AG04449 (cell line): ENCODE data around the gene ARMC5.

ENCODE experiments used
- CTCF ChIA-PET: fragments of 350-600 bp; formaldehyde crosslinking; extraction: SDS; loops from one replicate; lab custom pipeline; 2021; ENCODE audit warnings: antibody characterized with exemption; lab: Yijun Ruan, JAX
- POLR2A ChIA-PET: fragments of 400-600, 350-600 bp; formaldehyde crosslinking; extraction: SDS; loops from one replicate; lab custom pipeline; 2020; ENCODE audit warnings: antibody characterized with exemption, inconsistent platforms; lab: Yijun Ruan, JAX
- DNase-seq: peaks from one replicate; pipeline ENCODE4 v3.0.0-alpha.2; 2010; ENCODE audit warnings: low read depth, low spot score
- H3K4me3 ChIP-seq: 2 replicates; pipeline ENCODE4 v1.5.1; 2011; ENCODE audit warnings: low read depth, mild to moderate bottlenecking, control low read depth, low read length
- TF ChIP-seq, protein P1 (sequence below): IDR thresholded peaks from one replicate; pipeline ENCODE4 v1.5.1; 2011; ENCODE audit warnings: mild to moderate bottlenecking, moderate library complexity, low read length, control low read depth, inconsistent platforms; ENCODE audit not compliant: insufficient read depth; ENCODE audit errors: missing control alignments

ARMC5 gene

DNA sequence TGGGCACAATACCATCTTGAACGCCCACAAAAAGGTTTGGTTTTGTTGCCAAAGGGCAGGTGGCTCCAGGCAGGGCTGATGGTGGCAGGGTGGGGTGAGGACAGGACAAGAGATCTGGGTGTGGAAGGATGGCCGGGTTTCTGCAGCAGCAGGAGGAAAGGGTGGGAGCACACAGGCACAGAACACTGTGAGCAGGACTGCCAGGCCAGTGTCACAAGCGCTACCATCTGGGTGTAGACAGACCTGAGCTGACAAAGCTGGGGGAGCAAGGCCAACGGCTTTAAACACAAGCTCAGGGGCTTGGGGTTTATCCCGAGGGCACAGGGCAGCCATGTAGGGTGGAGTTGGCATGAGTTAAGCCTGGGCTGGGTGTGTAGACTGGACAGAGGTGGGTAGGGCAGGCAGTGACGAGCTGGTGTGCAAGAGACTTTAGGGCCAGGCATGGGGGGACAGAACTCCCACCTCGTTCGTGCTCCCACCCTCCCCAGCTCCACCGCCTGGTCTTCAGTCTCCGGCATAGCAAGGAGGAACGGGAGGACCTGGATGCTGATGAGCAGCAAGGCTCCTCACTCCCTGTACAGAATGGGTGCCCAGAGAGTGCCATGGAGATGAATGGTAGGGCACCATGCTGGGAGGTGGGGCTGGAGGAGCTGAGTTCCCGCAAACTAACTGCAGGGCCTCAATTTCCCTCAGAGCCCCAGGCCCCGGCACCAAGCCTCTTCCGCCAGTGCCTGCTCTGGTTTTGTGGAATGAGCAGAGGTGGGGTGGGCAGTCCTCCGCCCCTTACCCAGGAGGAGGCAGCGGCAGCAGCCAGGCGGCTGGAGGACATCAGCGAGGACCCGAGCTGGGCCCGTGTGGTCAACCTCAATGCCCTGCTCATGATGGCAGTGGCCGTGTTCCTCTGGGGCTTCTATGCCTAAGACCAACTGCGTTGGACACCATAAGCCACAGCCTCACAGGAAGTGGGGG, 30.6 kb downstream of the ARMC5 start:
- ChIA-PET CTCF (interaction anchor here (1.5 kb wide), 1 partner anchor 18 kb away, joined by 3 read pairs; the partner anchor contains the start of gene RUSF1), POLR2A (interaction anchor here (1.0 to 1.2 kb wide), 2 partner anchors 9 to 11 kb away, joined by 3 read pairs; no protein-coding TSS in a partner anchor)
- H3K4me3 ChIP-seq, result no peak overlapping the region
- DNase-seq, result no peak
- TF ChIP-seq, protein P1, sequence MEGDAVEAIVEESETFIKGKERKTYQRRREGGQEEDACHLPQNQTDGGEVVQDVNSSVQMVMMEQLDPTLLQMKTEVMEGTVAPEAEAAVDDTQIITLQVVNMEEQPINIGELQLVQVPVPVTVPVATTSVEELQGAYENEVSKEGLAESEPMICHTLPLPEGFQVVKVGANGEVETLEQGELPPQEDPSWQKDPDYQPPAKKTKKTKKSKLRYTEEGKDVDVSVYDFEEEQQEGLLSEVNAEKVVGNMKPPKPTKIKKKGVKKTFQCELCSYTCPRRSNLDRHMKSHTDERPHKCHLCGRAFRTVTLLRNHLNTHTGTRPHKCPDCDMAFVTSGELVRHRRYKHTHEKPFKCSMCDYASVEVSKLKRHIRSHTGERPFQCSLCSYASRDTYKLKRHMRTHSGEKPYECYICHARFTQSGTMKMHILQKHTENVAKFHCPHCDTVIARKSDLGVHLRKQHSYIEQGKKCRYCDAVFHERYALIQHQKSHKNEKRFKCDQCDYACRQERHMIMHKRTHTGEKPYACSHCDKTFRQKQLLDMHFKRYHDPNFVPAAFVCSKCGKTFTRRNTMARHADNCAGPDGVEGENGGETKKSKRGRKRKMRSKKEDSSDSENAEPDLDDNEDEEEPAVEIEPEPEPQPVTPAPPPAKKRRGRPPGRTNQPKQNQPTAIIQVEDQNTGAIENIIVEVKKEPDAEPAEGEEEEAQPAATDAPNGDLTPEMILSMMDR, result no peak

DNA sequence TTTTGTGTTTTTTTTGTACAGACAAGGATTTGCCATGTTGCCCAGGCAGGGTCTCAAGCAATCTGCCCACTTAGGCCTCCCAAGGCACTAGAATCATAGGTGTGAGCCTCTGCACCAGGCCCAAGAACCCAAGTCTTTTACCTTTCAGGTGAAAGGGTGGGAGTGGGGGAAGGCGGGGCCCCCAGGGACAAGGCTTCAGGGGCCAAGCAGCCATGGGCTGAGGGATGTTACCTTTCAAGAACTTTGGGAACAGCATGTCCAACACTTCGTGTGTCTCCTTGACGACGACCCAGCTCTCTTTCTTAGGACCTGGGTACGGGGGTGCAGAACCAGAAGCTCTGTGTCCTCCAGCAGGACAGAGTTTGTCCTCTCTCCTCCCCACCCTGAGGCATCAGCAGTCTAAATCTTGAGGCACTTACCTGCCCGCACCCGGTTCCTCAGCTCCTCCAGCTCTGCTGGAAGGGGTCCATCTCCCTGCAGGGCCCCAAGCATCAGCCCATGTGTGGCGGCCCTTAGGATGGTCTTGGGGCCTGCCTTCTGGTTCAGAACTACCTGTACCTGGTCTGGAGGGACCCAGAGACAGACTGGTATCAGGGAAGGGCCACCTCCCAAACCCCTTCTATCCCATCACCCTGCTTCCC, 32.6 kb downstream of the ARMC5 start:
- POLR2A ChIA-PET, result no interaction called here
- DNase-seq, result no peak
- H3K4me3 ChIP-seq, result no peak overlapping the region
- TF ChIP-seq, protein P1, result no peak
- CTCF ChIA-PET, result no interaction called here

DNA sequence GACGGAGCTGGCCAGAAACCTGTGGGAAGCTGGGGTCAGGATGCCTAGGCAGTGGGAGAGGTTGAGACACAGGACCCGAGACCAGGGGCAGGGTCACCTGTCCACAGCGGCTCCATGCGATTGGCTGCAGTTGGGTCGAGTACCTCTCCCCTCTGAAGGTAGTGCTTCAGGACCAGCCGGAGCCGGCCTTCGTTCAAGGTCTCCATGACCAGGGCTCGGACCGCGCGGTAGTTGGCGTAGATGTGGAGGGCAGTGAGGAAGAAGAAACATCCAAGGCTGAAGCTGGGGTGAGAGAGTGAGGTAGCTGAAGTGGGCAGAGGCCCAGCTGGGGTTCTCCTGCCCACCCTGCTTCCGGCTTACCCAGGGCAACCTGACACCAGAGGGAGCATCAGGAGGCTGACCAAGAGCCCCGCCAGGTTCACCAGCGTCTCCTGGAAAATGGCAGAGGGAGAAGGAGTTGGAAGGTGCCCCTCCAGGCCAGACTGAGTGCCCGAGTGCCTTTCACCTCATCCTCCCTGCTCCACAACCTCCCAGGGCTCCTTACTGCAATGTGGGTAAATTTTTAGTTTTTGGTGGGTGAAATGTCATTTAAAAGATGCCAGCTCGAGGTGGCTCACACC, 34.3 kb downstream of the ARMC5 start:
- CTCF ChIA-PET, result interaction anchor here (1.4 to 1.7 kb wide), 2 partner anchors 203 to 207 kb away, joined by 3 read pairs; no protein-coding TSS in a partner anchor

DNA sequence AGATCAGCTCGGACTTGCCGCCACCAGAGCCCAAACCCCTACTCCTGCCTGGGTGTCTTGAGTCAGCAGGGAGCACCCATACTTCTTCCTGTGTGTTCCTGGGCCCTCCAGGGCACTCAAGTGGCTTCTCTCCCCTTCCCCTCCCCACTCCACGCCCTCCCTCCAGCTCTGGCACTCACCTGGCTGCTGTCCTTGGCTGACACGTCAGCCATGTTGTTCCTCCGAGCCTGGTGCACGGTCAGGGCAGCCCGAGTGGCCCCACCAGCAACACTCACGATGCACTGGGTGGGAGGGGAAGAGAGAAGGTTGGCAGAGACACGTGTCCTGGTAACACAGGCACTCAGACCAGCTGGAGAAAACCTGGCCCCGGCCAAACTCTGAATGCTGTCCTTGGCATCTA, 37.4 kb downstream of the ARMC5 start:
- TF ChIP-seq, protein P1, result no peak
- CTCF ChIA-PET, result interaction anchor here (1.1 to 1.6 kb wide), 2 partner anchors 8 to 36 kb away, joined by 4 to 5 read pairs; no protein-coding TSS in a partner anchor
- POLR2A ChIA-PET, result interaction anchor here (1.1 kb wide), 1 partner anchor 12 kb away, joined by 3 read pairs; the partner anchor contains the start of gene RUSF1
- H3K4me3 ChIP-seq, result no peak overlapping the region
- no peak for DNase-seq

More for the DNA sequence above, 34.3 kb downstream of the ARMC5 start:
- no peak for DNase-seq
- POLR2A ChIA-PET, result no interaction called here
- H3K4me3 ChIP-seq, result no peak overlapping the region
- TF ChIP-seq, protein P1, result no peak

DNA sequence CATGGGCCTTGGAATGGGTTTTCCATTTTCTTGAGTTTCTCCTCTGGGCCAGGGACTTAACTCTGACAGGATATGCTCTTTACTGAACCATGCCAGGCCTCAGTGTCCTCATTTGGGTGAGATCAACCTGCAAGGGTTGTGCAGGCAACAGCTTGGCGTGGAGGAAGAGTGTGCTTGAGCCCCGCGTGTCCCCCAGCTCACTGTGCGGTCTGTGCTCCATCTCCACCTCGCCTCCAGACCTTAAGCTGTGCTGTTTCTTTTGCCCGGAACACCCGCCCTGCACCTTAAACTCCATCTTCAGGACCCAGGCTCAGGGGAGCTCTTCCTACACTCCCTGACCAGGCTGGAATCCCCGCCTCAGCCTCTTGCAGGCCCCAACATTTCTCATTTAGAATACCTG, 39.2 kb downstream of the ARMC5 start:
- no peak overlapping the region for H3K4me3 ChIP-seq
- CTCF ChIA-PET, result interaction anchor here (1.1 to 1.5 kb wide), 3 partner anchors 12 to 198 kb away, joined by 3 to 5 read pairs (median 4); partner anchors contain the start of gene ARMC5
- TF ChIP-seq, protein P1, result no peak
- POLR2A ChIA-PET, result interaction anchor here (0.6 to 1.1 kb wide), 2 partner anchors 10 to 53 kb away, joined by 3 to 6 read pairs; partner anchors contain the start of gene RUSF1
- DNase-seq, result no peak
